GM12878 (cell line): ENCODE measurements around the gene DYNLL2. TPM values are rescaled to one million over a fixed set of nuclear protein-coding genes. Genes with fewer than 3 reads are reported as not detected.

ENCODE experiments used
- ATAC-seq: fragments of 200-7000 bp; cut with Tn5 transposase; 3 replicates; pipeline ENCODE4 v1.9.1; 2020; ENCODE audit warnings: mild to moderate bottlenecking, moderate library complexity
- BruUV-seq: library from RNA; stranded (reverse); fragments of 400-500 nt; replicated peaks from 2 replicates; lab custom pipeline; 2021; lab: Mats Ljungman, UMichigan
- CTCF ChIA-PET: fragments of 300-600 bp; sonication (Branson Sonifier 250); formaldehyde crosslinking; extraction: SDS; loops from one replicate; lab custom pipeline; 2021; ENCODE audit warnings: inconsistent platforms; lab: Yijun Ruan, JAX
- POLR2A ChIA-PET: fragments of 350-600 bp; formaldehyde crosslinking; extraction: SDS; loops from one replicate; lab custom pipeline; 2021; ENCODE audit warnings: inconsistent platforms; lab: Charles Lee
- RAD21 ChIA-PET: fragments of 300-600 bp; sonication (Branson Sonifier 250); formaldehyde crosslinking; loops from one replicate; lab custom pipeline; 2023; ENCODE audit warnings: antibody characterized with exemption; ENCODE audit not compliant: unreplicated experiment; lab: Charles Lee
- SMC1A ChIA-PET: fragments of 300-600 bp; sonication (Branson Sonifier 250); formaldehyde crosslinking; loops from one replicate; lab custom pipeline; 2023; ENCODE audit not compliant: unreplicated experiment, uncharacterized antibody; lab: Charles Lee
- DNase-seq: peaks from one replicate; pipeline ENCODE4 v3.0.0-alpha.2; 2011; ENCODE audit warnings: low read depth, low spot score
- FAIRE-seq: peaks from 3 replicates; lab custom pipeline; 2011; peaks lifted over from hg19 to GRCh38; lab: Jason Lieb, UNC
- H2AFZ ChIP-seq: 2 replicates; pipeline ENCODE4 v1.6.0; 2011; ENCODE audit warnings: low read depth, low read length, control low read depth; ENCODE audit not compliant: control insufficient read depth
- H3K27ac ChIP-seq: 2 replicates; pipeline ENCODE4 v1.5.1; 2011; ENCODE audit warnings: control low read depth; ENCODE audit not compliant: control insufficient read depth, insufficient read depth
- H3K27me3 ChIP-seq, 2 experiments: replicated peaks in 1 of 2; 2 replicates each; pipeline versions ENCODE4 v1.6.0 to v1.6.1; 2011; ENCODE audit warnings: low read length in 1 of 2; ENCODE audit not compliant: control insufficient read depth in 2 of 2, insufficient read depth in 2 of 2
- H3K36me3 ChIP-seq, 2 experiments: 2 replicates each; pipeline ENCODE4 v1.5.1; 2011; ENCODE audit warnings: low read length in 1 of 2; ENCODE audit not compliant: control insufficient read depth in 2 of 2, insufficient read depth in 2 of 2
- H3K4me1 ChIP-seq: 2 replicates; pipeline ENCODE4 v1.6.1; 2011; ENCODE audit warnings: mild to moderate bottlenecking, low read length, moderate library complexity, mixed read lengths; ENCODE audit not compliant: control insufficient read depth, insufficient read depth
- H3K4me2 ChIP-seq: 2 replicates; pipeline ENCODE4 v1.6.0; 2011; ENCODE audit warnings: control low read depth; ENCODE audit not compliant: control insufficient read depth, insufficient read depth
- H3K4me3 ChIP-seq: fragments of 200-600 bp; sonication (generic); 2 replicates; pipeline ENCODE4 v1.5.1; 2016
- H3K79me2 ChIP-seq: 2 replicates; pipeline ENCODE4 v1.6.0; 2011; ENCODE audit warnings: low read length; ENCODE audit not compliant: control insufficient read depth, insufficient read depth
- H3K9ac ChIP-seq: 2 replicates; pipeline ENCODE4 v1.8.0; 2011; ENCODE audit warnings: low read length, control low read depth, mixed read lengths; ENCODE audit not compliant: control insufficient read depth, insufficient read depth
- H3K9me3 ChIP-seq: replicated peaks from 3 replicates; pipeline ENCODE4 v1.5.1; 2011; ENCODE audit warnings: mild to moderate bottlenecking, low read length; ENCODE audit not compliant: control insufficient read depth, insufficient read depth
- H4K20me1 ChIP-seq: 2 replicates; pipeline ENCODE4 v1.6.0; 2011; ENCODE audit not compliant: control insufficient read depth, insufficient read depth
- EGR1 ChIP-seq, 2 experiments: IDR thresholded peaks; 1 replicate in 1 of 2; 2 replicates in 1 of 2; pipeline ENCODE4 v1.6.1; 2011 to 2012; ENCODE audit warnings: low read depth in 2 of 2, low read length in 2 of 2, borderline replicate concordance in 1 of 2, mild to moderate bottlenecking in 1 of 2, moderate library complexity in 1 of 2
- HDAC6 ChIP-seq: fragments of 200-600 bp; sonication (generic); IDR thresholded peaks from one replicate; pipeline ENCODE4 v1.8.0; 2017; ENCODE audit warnings: antibody characterized with exemption; ENCODE audit not compliant: unreplicated experiment
- NR2C2 ChIP-seq: IDR thresholded peaks from 2 replicates; pipeline ENCODE4 v1.6.1; 2011; ENCODE audit warnings: borderline replicate concordance, low read depth; ENCODE audit not compliant: control insufficient read depth, insufficient read length
- SRF ChIP-seq, 2 experiments: IDR thresholded peaks; 2 replicates each; pipeline ENCODE4 v1.6.1; 2011; ENCODE audit warnings: low read depth in 2 of 2, low read length in 2 of 2, mild to moderate bottlenecking in 1 of 2, moderate library complexity in 1 of 2
- TARDBP ChIP-seq: IDR thresholded peaks from 2 replicates; pipeline ENCODE4 v1.6.1; 2016; ENCODE audit warnings: borderline replicate concordance
- WGBS: methylation state at CpG from one replicate; pipeline ENCODE4 v1.1.6; 2016; ENCODE audit warnings: low lambda C conversion rate; ENCODE audit not compliant: insufficient replicate concordance, insufficient coverage; ENCODE audit errors: missing lambda C conversion rate; 5-methylcytosine and 5-hydroxymethylcytosine counted together
- in situ Hi-C: fragments of 300-500 bp; cut with MboI; formaldehyde crosslinking; loops from 9 replicates; pipeline ENCODE4 v1.14.3; 2018; ENCODE audit warnings: mixed read lengths
- intact Hi-C: fragments of 100-400 bp; cut with micrococcal nuclease; formaldehyde crosslinking; loops from one replicate; pipeline ENCODE4 v1.14.2; 2022; ENCODE audit not compliant: unreplicated experiment
- polyA plus RNA-seq, 11 experiments: library from polyadenylated mRNA; depleted of rRNA in 4 of 11; unstranded in 6 of 11; stranded (reverse) in 5 of 11; fragments of >200 nt; fragmentation: Nextera tagmentation in 4 of 11; fragmentation: Illumina TruSeq in 1 of 11; extraction: Ambion mirVana in 4 of 11; extraction: Trizol in 1 of 11; gene quantifications; 1 replicate in 1 of 11; 2 replicates in 10 of 11; pipeline versions ENCODE4 v1.2.1 to v1.2.3, GENCODE V29; 2011 to 2016; ENCODE audit warnings: inconsistent platforms in 2 of 11, missing spikeins in 2 of 11, low read depth in 1 of 11
- total RNA-seq, 4 experiments: library from RNA; depleted of rRNA in 3 of 4; stranded (reverse); fragments of >200 nt in 3 of 4; fragmentation: Illumina TruSeq in 1 of 4; extraction: Trizol in 1 of 4; gene quantifications; 2 replicates each; pipeline versions ENCODE4 v1.2.1 to v1.2.3, GENCODE V29; 2013 to 2021
- TF ChIP-seq, protein P1 (sequence below): fragments of 450-650 bp; IDR thresholded peaks from 2 replicates; pipeline ENCODE4 v1.6.1; 2017; ENCODE audit warnings: mild to moderate bottlenecking

The DYNLL2 gene
- total and polyA plus RNA-seq, 10 of the 15 experiments (the other 5 are each of a cell fraction or from before 2014, with no cell fraction given): 0.62 to 19.2 (median 9.1) TPM

DNA sequence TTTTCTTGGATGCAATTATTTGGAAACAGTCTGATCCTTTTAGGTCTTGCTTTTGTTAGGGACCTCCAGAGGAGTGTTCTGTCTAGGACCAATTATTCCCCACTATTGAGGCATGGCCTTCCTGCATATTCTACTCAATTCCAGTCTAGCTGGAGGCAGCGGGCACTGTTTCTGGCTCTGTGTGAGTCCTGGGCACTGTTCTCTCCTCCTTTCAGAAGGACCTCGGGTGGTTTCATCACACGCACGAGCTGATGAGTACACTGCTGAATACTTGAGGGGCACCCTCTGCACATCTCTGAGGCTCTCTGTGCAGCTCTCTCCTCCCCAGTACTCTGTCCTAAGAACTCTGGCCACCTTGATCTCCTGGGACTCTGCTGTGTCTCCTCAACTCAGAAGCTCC is 30.7 kb downstream of the DYNLL2 start (continued):
- TF ChIP-seq HDAC6: no peak
- TF ChIP-seq, protein P1, sequence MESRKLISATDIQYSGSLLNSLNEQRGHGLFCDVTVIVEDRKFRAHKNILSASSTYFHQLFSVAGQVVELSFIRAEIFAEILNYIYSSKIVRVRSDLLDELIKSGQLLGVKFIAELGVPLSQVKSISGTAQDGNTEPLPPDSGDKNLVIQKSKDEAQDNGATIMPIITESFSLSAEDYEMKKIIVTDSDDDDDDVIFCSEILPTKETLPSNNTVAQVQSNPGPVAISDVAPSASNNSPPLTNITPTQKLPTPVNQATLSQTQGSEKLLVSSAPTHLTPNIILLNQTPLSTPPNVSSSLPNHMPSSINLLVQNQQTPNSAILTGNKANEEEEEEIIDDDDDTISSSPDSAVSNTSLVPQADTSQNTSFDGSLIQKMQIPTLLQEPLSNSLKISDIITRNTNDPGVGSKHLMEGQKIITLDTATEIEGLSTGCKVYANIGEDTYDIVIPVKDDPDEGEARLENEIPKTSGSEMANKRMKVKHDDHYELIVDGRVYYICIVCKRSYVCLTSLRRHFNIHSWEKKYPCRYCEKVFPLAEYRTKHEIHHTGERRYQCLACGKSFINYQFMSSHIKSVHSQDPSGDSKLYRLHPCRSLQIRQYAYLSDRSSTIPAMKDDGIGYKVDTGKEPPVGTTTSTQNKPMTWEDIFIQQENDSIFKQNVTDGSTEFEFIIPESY: no peak
- no peak for TF ChIP-seq SRF (IDR thresholded peaks at IDR 0.05; ENCODE audit: low read depth in 2 of 2, low read length in 2 of 2)
- no peak for TF ChIP-seq TARDBP

DNA sequence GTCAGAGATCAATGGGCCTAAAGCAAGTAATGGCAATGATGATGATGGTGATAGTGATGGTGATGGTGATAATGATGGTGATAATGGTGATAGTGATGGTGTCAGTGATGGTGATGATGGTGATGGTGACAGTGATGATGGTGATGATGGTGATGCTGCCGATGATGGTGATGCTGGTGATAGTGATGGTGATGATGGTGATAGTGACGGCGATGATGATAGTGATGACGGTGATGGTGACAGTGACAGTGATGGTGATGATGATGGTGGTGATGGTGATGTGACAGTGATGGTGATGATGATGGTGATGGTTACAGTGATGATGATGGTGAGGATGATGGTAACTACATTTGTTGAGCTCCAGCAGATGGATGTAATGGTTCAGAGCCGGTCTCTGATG is 34.2 kb downstream of the DYNLL2 start:
- H3K27me3 ChIP-seq: peaks cover 0 to 3% of the 10 kb centered on the region in 2 experiments; a peak in 1 of 4 replicates
- H3K4me3 ChIP-seq: no peak overlapping the region
- ChIA-PET RAD21 (no interaction called here), CTCF (interaction anchor here (1.5 kb wide), 1 partner anchor 259 kb away, joined by 4 read pairs; no protein-coding TSS in a partner anchor), POLR2A (no interaction called here)
- ATAC-seq (no peak), DNase-seq (no peak), FAIRE-seq (no peak)
- no peak overlapping the region for H3K4me2 ChIP-seq
- no peaks in the 10 kb centered on the region for H3K36me3 ChIP-seq
- 34% methylated on average over 5 of the region's 5 CpGs for WGBS
- no peak overlapping the region for H3K27ac ChIP-seq
- intact Hi-C loops (no loop called here), in situ Hi-C loops (loop anchor here (5.0 kb wide), 1 partner anchor 265 kb away; the partner anchor contains the start of gene MRPS23)
- H3K4me1 ChIP-seq: no peaks in the 10 kb centered on the region
- H3K9me3 ChIP-seq: no peaks in the 10 kb centered on the region
- no peaks in the 10 kb centered on the region for H4K20me1 ChIP-seq
- no peak overlapping the region for H3K9ac ChIP-seq
- H2AFZ ChIP-seq: no peak overlapping the region
- H3K79me2 ChIP-seq: no peaks in the 10 kb centered on the region
- TF ChIP-seq NR2C2: peak; percentile 30
- no peak for TF ChIP-seq EGR1 (IDR thresholded peaks at IDR 0.05; ENCODE audit: borderline replicate concordance in 1 of 2, low read depth in 2 of 2, low read length in 2 of 2)
- TF ChIP-seq, all 136 proteins: peak for 1
- BruUV-seq: no TSS peak
- SMC1A ChIA-PET: no interaction called here
